ENCODE data around the gene OTUD3.
A peak's percentile ranks its signal among the peaks of the same experiment; 100 is the strongest.
"Not testable (repeated sequence)": the region's sequence is repeated elsewhere in the genome, so short reads cannot be mapped to it uniquely, and the experiment has no call there.

OTUD3 gene, protein sequence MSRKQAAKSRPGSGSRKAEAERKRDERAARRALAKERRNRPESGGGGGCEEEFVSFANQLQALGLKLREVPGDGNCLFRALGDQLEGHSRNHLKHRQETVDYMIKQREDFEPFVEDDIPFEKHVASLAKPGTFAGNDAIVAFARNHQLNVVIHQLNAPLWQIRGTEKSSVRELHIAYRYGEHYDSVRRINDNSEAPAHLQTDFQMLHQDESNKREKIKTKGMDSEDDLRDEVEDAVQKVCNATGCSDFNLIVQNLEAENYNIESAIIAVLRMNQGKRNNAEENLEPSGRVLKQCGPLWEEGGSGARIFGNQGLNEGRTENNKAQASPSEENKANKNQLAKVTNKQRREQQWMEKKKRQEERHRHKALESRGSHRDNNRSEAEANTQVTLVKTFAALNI

DNA sequence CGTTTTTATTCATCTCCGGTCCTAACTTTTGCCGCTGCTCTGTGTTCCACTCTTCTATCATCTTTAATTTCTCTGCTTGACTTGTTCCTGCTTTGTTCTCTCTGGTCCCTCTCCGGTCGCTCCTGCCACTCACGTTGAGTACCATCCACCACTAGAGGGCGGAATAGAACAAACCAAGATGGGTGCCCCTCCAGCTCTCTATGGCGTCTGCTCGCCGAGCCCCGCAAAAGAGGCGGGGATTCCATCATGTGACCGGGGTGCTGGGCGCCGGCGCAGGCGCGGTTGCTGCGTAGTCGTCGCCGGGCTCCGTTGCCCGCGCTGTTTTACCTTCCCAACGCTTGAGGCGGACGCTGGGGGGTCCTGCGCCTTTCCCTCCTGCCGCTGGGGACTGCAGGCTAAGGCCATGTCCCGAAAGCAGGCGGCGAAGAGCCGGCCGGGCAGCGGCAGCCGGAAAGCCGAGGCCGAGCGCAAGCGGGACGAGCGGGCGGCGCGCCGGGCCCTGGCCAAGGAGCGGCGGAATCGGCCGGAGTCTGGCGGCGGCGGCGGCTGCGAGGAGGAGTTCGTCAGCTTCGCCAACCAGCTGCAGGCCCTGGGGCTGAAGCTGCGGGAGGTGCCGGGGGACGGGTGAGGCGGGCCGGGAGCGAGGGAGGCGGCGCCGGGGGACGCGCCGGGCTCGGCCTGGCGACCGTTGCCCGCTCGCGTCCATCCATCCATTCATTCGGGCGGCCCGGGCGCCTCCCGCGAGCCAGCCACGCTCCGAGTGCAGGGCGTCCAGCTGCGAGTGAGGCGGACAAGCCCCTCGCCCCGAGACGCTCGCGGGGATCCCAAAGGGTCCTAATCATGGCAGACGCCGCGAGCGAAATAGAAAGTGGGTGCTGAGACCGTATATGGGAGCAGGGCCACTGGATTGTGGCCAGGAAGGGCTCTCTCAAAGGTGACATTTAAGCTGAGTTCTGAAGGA, at the start of gene OTUD3:
Gene OTUD3, plus strand, starts transcription at position 285 of the 961 bp plus-strand sequence. Its CDS starts 119 bp downstream, at position 404.
- DNase-seq (ENCODE audit: low read depth in 1 of 2, low spot score in 1 of 2): peak; percentile 83 to 97

DNA sequence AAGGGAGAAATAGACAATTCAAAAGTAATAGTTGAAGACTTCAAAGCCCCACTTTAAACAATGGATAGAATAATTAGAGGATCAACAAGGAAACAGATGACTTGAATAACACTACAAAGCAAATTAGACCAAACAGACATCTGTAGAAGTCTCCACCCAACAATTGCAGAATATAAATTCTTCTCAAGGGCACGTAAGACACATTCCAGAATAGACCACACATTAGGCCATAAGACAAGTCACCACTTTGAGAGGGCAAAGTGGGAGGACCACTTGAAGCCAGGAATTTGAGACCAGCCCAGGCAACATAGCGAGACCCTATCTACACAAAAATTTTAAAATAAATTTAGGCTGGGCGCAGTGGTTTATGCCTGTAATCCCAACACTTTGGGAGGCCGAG, 46.6 kb upstream of the OTUD3 start:
- DNase-seq (ENCODE audit: low read depth in 1 of 2, low spot score in 1 of 2): no peak

DNA sequence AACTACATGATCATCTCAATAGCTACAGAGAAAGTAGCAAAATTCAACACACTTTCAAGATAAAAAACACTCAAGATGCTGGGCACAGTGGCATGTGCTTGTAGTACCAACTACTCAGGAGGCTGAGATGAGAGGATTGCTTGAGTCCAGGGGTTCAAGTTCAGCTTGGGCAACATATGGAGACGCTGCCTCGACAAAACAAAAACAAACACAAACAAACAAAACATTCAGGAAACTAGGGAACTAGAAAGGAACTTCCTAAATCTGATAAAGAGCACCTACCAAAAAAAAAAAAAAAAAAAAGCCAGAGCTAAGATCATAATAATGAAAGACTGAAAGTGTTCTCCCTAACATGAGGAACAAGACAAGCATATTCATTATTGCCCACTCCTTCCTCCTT, 44.3 kb upstream of the OTUD3 start:
- no peak for DNase-seq (ENCODE audit: low read depth in 1 of 2, low spot score in 1 of 2)

DNA sequence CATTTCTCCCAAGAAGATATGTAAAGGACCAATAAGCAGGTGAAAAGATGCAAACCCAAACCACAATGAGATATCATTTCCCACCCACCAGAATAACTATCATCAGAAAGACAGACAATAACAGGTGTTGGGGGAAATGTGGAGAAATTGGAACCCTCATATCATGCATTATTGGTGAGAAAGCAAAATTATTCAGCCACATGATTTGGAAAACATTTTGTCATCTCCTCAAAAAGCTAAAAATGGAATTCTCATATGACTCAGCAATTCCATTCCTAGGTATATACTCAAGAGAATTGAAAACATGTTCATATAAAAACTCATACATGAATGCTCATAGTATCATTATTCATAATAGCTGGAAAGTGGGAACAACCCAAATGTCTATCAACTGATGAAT, 42.0 kb upstream of the OTUD3 start:
- no peak for DNase-seq (ENCODE audit: low read depth in 1 of 2, low spot score in 1 of 2)

GRCh38 chr1:19844731-19845495, 37.3 kb upstream of the OTUD3 start:
- DNase-seq (ENCODE audit: low read depth in 1 of 2, low spot score in 1 of 2): no peak

- no peak for DNase-seq (ENCODE audit: low read depth in 1 of 2, low spot score in 1 of 2)
Measured at GRCh38 chr1:19845555-19845954, 36.6 kb upstream of the OTUD3 start.

- DNase-seq (ENCODE audit: low read depth in 1 of 2, low spot score in 1 of 2): no peak
Measured at GRCh38 chr1:19846338-19846737, 35.9 kb upstream of the OTUD3 start.

- not testable (repeated sequence) for DNase-seq (ENCODE audit: low read depth in 1 of 2, low spot score in 1 of 2)
Measured at GRCh38 chr1:19847334-19847733, 34.9 kb upstream of the OTUD3 start.

DNA sequence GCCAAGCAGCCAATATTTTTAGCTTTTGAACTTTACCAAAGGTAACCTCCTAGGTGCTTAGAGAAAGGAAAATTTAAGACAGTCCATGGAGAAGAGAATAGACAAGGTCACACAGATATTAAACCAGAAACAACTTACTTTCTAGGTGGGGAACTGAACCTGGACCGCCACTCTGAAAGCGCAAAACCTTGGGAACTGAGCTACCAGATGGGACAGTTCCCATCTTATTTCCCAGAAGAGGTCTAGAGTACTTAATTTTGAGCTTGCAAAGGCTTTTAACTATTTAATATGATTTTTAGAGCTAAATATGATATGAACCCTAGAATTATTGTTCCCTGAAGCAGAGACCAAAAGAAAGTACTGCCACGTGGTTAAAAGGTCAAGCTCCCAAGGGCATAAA, 32.9 kb upstream of the OTUD3 start:
- not testable (repeated sequence) for DNase-seq (ENCODE audit: low read depth in 1 of 2, low spot score in 1 of 2)

GRCh38 chr1:19850214-19850613, 32.0 kb upstream of the OTUD3 start:
- no peak for DNase-seq (ENCODE audit: low read depth in 1 of 2, low spot score in 1 of 2)

DNA sequence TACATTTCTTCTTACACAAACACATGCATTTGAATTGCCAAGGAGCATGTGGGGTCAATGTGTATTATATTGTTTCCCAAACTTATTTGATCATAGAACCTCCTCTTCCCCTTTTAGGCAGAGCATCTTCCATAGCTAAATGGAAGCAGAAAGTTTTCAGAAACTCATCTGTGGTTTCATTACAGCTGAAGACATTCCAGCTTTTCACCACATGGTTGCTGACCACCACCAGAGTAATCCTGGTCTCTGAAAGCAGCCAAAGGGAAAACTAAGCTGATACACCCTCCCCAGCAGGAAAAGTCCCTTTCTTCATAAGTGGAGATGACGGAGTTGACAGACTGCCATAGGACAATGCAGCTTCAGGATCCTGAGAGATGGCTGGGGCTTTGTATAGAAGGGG, 30.2 kb upstream of the OTUD3 start:
- DNase-seq (ENCODE audit: low read depth in 1 of 2, low spot score in 1 of 2): no peak

DNA sequence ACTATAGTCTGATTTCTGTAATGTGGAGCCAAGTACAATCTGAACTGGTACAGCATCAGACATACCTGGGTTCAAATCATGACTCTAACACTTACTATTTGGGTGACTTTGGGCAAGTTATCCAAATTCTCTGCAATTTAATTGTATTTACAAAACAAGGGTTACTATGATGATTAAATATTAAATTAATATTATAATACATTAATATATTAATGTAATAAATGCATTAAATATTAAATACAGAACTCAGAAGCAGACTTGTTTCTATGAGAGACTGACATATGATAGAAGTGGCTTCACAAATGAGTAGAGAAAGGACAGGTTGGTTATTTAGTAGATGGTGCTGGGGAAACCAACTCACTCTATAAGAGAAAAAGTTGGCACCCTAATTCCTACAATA, 27.3 kb upstream of the OTUD3 start:
- DNase-seq (ENCODE audit: low read depth in 1 of 2, low spot score in 1 of 2): no peak

DNA sequence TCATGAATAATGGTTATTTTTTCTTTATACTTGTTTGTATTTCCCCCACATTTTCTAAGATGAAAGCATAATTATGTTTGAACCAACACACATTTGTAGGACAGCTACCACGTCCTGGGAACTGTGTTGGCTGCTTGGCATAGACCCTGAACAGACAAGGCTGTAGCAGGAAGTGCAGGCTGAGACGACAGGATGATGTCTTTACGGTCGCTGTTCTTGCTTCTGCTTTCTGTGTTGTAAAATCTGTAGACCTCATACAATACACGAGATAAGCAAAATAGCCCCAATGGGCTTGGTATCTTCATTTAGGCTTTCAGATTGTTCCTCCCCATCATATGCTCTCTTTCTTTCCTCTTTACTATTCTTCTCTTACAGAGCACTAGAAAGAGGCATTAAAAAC, 23.3 kb upstream of the OTUD3 start:
- no peak for DNase-seq (ENCODE audit: low read depth in 1 of 2, low spot score in 1 of 2)

DNA sequence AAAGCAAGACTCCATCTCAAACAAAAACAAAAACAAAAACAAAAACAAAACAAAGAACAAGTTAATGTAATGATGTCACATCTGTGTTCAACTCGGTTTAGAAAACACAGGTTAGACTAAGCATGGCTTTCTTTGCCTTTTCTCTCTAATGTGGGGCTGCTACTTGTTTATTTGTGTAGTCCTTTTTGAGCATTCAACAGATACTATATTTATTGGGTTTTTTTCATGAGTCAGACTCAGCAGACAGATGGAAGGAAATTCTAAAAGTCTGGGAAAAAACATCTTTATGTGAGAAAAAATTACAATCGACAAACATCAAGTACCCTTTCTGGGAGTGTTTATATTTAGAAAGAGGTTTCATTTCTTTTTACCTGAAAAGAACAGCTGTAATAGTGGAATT, 22.3 kb upstream of the OTUD3 start:
- DNase-seq (ENCODE audit: low read depth in 1 of 2, low spot score in 1 of 2): no peak

- DNase-seq (ENCODE audit: low read depth in 1 of 2, low spot score in 1 of 2): no peak
Measured at GRCh38 chr1:19860418-19860817, 21.8 kb upstream of the OTUD3 start.

- no peak for DNase-seq (ENCODE audit: low read depth in 1 of 2, low spot score in 1 of 2)
Measured at GRCh38 chr1:19861034-19861433, 21.2 kb upstream of the OTUD3 start.

- DNase-seq (ENCODE audit: low read depth in 1 of 2, low spot score in 1 of 2): no peak
Measured at GRCh38 chr1:19861842-19862530, 20.2 kb upstream of the OTUD3 start.

GRCh38 chr1:19862944-19863343, 19.3 kb upstream of the OTUD3 start:
- DNase-seq (ENCODE audit: low read depth in 1 of 2, low spot score in 1 of 2): no peak

- DNase-seq (ENCODE audit: low read depth in 1 of 2, low spot score in 1 of 2): no peak
Measured at GRCh38 chr1:19864570-19865160, 17.5 kb upstream of the OTUD3 start.

DNA sequence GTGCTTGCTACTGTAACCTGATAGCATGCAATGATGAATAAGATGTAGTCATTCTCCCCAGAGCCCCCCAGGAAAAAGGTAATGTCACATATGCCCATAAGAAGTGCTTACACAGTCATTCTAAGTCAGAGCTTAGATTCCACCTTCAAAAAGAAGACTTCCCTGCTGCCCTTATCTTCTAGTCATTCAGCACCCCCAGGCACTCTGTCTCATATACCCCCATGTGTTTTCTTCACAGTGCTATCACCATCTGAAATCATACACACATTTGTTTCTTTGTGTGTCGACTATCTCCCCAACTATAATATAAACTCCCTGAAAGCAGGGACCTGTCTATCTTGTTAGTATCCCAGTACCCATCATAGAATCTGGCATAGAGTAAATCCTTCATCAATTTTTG, 16.2 kb upstream of the OTUD3 start:
- no peak for DNase-seq (ENCODE audit: low read depth in 1 of 2, low spot score in 1 of 2)
